Upper lobe of right lung (tissue), 1 donor: ENCODE results near the gene MRPL52. TPM values are rescaled to one million over a fixed set of nuclear protein-coding genes. Genes with fewer than 3 reads are reported as not detected.

Experiments
- ATAC-seq: fragments of 200-7000 bp; cut with Tn5 transposase; one replicate; pipeline ENCODE4 v1.9.1; 2020; ENCODE audit warnings: mild to moderate bottlenecking, moderate library complexity
- DNase-seq: peaks from one replicate; pipeline ENCODE4 v3.0.0-alpha.2; 2020
- H3K27ac ChIP-seq: fragments of 200-600 bp; one replicate; pipeline ENCODE4 v1.8.0; 2022
- H3K27me3 ChIP-seq: fragments of 200-600 bp; one replicate; pipeline ENCODE4 v1.8.0; 2022; ENCODE audit warnings: mild to moderate bottlenecking
- H3K36me3 ChIP-seq: fragments of 200-600 bp; one replicate; pipeline ENCODE4 v1.8.0; 2022
- H3K4me1 ChIP-seq: fragments of 200-600 bp; one replicate; pipeline ENCODE4 v1.8.0; 2022
- H3K4me3 ChIP-seq: fragments of 200-600 bp; one replicate; pipeline ENCODE4 v1.8.0; 2022; ENCODE audit warnings: mild to moderate bottlenecking
- H3K9me3 ChIP-seq: fragments of 200-600 bp; one replicate; pipeline ENCODE4 v1.8.0; 2022
- intact Hi-C: fragments of 100-400 bp; cut with DNase I; formaldehyde crosslinking; loops from one replicate; pipeline ENCODE4 v1.11.0; 2022
- total RNA-seq: library from RNA; stranded (reverse); fragmentation: NEBNext Ultra II Directional; extraction: Animal tissue kit (Norgen Biotek cat#: 25700); gene quantifications from one replicate; pipeline ENCODE4 v1.2.1, GENCODE V29; 2021
- TF ChIP-seq, protein P1 (sequence below): fragments of 200-600 bp; IDR thresholded peaks from one replicate; pipeline ENCODE4 v1.8.0; 2022; ENCODE audit warnings: antibody characterized with exemption
- donor health status: DM: no; HTN: yes; CAD: no; lungs with severe emphysema.

MRPL52 gene
- total RNA-seq, 1 donor from 2014 or later: 58.4 TPM

DNA sequence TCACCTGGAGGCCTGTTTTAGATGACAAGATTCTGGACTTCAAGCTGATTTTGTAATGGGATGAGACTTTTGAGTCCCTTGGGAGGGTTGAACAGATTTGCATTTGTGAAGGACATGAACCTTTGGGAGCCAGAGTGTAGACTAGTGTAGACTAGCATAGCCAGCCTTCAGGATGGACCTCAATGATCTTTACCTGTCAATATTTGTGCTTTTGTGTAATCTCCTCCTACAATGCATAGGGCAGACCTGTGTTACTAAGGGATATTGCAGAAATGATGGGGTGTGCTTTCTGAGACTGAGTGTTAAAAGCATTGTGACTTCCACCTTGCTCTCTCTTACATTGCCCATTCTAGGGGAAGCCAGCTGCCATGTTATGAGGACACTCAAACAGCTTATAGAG lies 32.0 kb downstream of the MRPL52 start:
- no peaks in the 10 kb centered on the region for H3K27me3 ChIP-seq
- no peak for DNase-seq
- H3K9me3 ChIP-seq: no peaks in the 10 kb centered on the region
- intact Hi-C loops: no loop called here
- H3K4me1 ChIP-seq: no peaks in the 10 kb centered on the region
- H3K4me3 ChIP-seq: no peak overlapping the region
- H3K27ac ChIP-seq: no peak overlapping the region
- ATAC-seq: no peak
- TF ChIP-seq, protein P1, sequence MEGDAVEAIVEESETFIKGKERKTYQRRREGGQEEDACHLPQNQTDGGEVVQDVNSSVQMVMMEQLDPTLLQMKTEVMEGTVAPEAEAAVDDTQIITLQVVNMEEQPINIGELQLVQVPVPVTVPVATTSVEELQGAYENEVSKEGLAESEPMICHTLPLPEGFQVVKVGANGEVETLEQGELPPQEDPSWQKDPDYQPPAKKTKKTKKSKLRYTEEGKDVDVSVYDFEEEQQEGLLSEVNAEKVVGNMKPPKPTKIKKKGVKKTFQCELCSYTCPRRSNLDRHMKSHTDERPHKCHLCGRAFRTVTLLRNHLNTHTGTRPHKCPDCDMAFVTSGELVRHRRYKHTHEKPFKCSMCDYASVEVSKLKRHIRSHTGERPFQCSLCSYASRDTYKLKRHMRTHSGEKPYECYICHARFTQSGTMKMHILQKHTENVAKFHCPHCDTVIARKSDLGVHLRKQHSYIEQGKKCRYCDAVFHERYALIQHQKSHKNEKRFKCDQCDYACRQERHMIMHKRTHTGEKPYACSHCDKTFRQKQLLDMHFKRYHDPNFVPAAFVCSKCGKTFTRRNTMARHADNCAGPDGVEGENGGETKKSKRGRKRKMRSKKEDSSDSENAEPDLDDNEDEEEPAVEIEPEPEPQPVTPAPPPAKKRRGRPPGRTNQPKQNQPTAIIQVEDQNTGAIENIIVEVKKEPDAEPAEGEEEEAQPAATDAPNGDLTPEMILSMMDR: no peak
- H3K36me3 ChIP-seq: no peaks in the 10 kb centered on the region

DNA sequence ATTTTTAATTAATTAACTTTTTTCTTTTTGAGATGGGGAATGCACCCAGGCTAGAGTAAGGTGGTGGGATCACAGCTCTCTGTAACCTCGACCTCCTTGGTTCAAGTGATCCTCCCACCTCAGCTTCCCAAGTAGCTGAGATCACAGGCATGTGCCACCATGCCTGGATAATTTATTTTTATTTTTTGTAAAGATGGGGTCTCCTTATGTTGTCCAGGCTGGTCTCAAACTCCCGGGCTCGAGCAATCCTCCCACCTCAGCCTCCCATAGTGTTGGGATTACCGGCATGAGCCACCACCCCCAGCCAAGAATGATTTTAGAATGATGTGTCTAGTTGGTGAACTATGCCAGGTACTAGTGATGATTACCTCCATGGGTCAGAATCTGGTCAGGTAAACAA lies 35.3 kb downstream of the MRPL52 start:
- TF ChIP-seq, protein P1: no peak
- intact Hi-C loops: no loop called here
- no peaks in the 10 kb centered on the region for H3K4me1 ChIP-seq
- DNase-seq (no peak), ATAC-seq (no peak)
- H3K9me3 ChIP-seq: no peaks in the 10 kb centered on the region
- no peak overlapping the region for H3K27ac ChIP-seq
- H3K4me3 ChIP-seq: no peak overlapping the region
- no peaks in the 10 kb centered on the region for H3K36me3 ChIP-seq
- no peaks in the 10 kb centered on the region for H3K27me3 ChIP-seq

DNA sequence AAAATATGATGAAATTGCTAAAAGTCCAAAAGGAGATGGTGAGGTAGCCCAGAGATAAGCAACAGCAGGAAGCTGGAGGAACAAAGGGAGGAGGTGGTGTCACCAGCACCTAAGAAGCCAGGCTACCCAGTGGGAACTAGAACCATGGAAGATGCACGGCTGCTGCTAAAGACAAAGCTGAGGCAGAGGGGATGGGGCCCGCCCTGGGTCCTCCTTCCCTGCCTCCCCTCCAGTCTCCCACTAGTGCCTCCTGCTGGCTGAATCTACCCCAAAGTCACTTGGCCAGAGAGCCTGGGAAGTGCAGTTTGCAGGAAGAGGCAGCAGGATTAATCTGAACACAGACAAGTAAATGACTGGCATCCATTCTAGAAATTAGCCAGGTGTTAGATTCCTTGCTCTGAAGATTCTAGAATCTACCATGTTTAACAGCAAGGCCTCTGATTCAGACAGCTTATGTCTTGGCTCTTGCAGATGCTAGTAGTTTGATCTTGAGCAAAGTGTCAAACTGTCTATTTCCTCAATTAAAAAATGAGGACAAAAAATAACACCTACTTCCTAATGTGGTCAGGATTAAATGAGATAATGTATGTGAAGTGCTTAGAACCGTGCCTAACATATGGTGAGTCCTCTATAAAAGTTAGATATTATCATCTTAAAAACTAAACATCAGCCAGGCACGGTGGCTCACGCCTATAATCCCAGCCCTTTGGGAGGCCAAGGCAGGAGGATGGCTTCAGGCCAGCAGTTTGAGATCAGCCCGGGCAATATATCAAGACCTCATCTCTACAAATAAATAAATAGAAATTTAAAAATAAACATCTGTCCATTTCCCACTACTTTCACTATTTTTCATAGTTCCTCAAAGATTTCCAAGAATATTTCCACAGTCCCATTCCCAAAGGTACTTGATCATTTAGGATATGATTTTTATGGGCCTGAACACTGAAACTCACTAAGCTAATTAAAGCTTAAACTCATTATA lies 36.0 kb downstream of the MRPL52 start:
- Histone ChIP-seq H3K36me3 (no peaks in the 10 kb centered on the region), H3K9me3 (no peaks in the 10 kb centered on the region), H3K27ac (no peak overlapping the region), H3K4me1 (peaks cover 7% of the 10 kb centered on the region), H3K4me3 (no peak overlapping the region), H3K27me3 (no peaks in the 10 kb centered on the region)
- intact Hi-C loops: no loop called here
- DNase-seq: no peak
- ATAC-seq: peak; percentile 25
- TF ChIP-seq, protein P1: peak; percentile 16

DNA sequence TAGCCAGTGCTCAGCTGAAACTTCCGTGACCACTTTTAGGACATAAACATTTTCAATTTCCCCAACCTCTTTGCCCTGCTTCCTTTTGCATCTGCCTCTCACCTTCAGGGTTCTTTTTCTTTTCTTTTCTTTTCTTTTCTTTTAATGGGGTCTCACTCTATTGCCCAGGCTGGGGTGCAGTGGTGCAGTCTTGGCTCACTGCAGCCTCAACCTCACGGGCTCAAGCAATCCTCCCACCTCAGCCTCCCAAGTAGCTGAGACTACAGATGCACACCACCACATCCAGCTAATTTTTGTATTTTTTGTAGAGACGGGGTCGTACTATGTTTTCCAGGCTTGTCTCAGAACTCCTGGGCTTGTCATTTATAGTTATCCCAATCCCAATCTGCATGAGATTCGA lies 37.2 kb downstream of the MRPL52 start:
- H3K27ac ChIP-seq: no peak overlapping the region
- TF ChIP-seq, protein P1: no peak
- no peaks in the 10 kb centered on the region for H3K27me3 ChIP-seq
- no peak overlapping the region for H3K4me3 ChIP-seq
- H3K4me1 ChIP-seq: peaks cover 10% of the 10 kb centered on the region
- DNase-seq (no peak), ATAC-seq (no peak)
- no peaks in the 10 kb centered on the region for H3K36me3 ChIP-seq
- H3K9me3 ChIP-seq: no peaks in the 10 kb centered on the region
- intact Hi-C loops: no loop called here

DNA sequence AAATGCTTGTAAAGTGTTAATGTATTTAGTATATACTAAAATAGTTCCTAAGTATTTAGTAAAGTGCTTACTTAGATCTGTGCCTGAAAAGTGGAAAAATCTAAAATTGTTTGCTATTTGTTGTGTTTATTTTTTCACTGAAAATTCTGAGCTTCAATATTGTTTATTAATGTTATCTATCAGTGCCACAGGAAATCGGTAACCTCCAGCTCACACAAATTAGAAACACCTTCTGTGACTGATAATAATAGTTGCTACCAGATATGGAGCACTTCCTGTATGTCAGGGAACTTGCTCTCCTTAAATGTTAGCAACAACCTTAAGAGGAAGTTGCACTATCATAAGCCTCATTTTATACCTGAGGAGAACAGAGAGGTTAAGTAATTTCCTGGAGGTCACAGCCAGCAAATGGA lies 41.1 kb downstream of the MRPL52 start:
- H3K9me3 ChIP-seq: no peaks in the 10 kb centered on the region
- peaks cover 29% of the 10 kb centered on the region for H3K36me3 ChIP-seq
- TF ChIP-seq, protein P1: no peak
- ATAC-seq (no peak), DNase-seq (no peak)
- H3K27me3 ChIP-seq: no peaks in the 10 kb centered on the region
- peak overlapping the region; percentile 98 for H3K27ac ChIP-seq
- intact Hi-C loops: no loop called here
- peaks cover 25% of the 10 kb centered on the region for H3K4me1 ChIP-seq
- H3K4me3 ChIP-seq: peak overlapping the region; percentile 94
